HL-60/S4 treated with phorbol 12-myristate 13-acetate at 8.2 ng/mL for 4 days and 3 days (cell line): ENCODE results near the gene CST9L.
"Not testable (repeated sequence)": the region's sequence is repeated elsewhere in the genome, so short reads cannot be mapped to it uniquely, and the experiment has no call there.

Source experiments
- in situ Hi-C: fragments of 300-500 bp; cut with MboI; formaldehyde crosslinking; loops from 2 replicates; pipeline ENCODE4 v1.15.0; 2022; ENCODE audit warnings: low sequenced_read_pairs

CST9L gene

GRCh38 chr20:23587631-23588030 is 19.3 kb upstream of the CST9L start:
- in situ Hi-C loops, result no loop called here

GRCh38 chr20:23586735-23587525 is 18.6 kb upstream of the CST9L start:
- in situ Hi-C loops, result no loop called here

GRCh38 chr20:23585808-23586734 is 17.8 kb upstream of the CST9L start:
- in situ Hi-C loops, result no loop called here

- in situ Hi-C loops, result no loop called here
Observed at GRCh38 chr20:23585449-23585807, 17.1 kb upstream of the CST9L start.

GRCh38 chr20:23584434-23585199 is 16.3 kb upstream of the CST9L start:
- in situ Hi-C loops, result no loop called here

GRCh38 chr20:23583526-23583925 is 15.2 kb upstream of the CST9L start:
- in situ Hi-C loops, result no loop called here

GRCh38 chr20:23582293-23582692 is 14.0 kb upstream of the CST9L start:
- in situ Hi-C loops, result no loop called here

GRCh38 chr20:23581833-23582232 is 13.5 kb upstream of the CST9L start:
- in situ Hi-C loops, result not testable (repeated sequence)

GRCh38 chr20:23574977-23575376 is 6.7 kb upstream of the CST9L start:
- in situ Hi-C loops, result no loop called here

- in situ Hi-C loops, result no loop called here
Observed at GRCh38 chr20:23570178-23570760, 2.0 kb upstream of the CST9L start.

GRCh38 chr20:23569570-23569969 is 1.3 kb upstream of the CST9L start:
- in situ Hi-C loops, result no loop called here

- in situ Hi-C loops, result no loop called here
Observed at GRCh38 chr20:23568971-23569330, 667 bp upstream of the CST9L start.

GRCh38 chr20:23566199-23566932 is 1.9 kb downstream of the CST9L start:
- in situ Hi-C loops, result no loop called here

GRCh38 chr20:23565503-23566045 is 2.7 kb downstream of the CST9L start:
- in situ Hi-C loops, result no loop called here

- in situ Hi-C loops, result no loop called here
Observed at GRCh38 chr20:23564927-23565326, 3.4 kb downstream of the CST9L start.

- in situ Hi-C loops, result no loop called here
Observed at GRCh38 chr20:23562721-23563342, 5.5 kb downstream of the CST9L start.

- in situ Hi-C loops, result no loop called here
Observed at GRCh38 chr20:23554401-23554800, 13.9 kb downstream of the CST9L start.

GRCh38 chr20:23551786-23552185 is 16.5 kb downstream of the CST9L start:
- in situ Hi-C loops, result no loop called here

GRCh38 chr20:23551383-23551782 is 16.9 kb downstream of the CST9L start:
- in situ Hi-C loops, result no loop called here

GRCh38 chr20:23550227-23550626 is 18.1 kb downstream of the CST9L start:
- in situ Hi-C loops, result no loop called here
